Fibroblast of upper back skin (primary cell): ENCODE measurements around the gene SPRED2.
A peak's percentile ranks its signal among the peaks of the same experiment; 100 is the strongest.

ENCODE experiments used
- DNase-seq: peaks from one replicate; pipeline ENCODE4 v3.0.0-alpha.2; 2013

SPRED2 gene

GRCh38 chr2:65300761-65301711 is 131.4 kb downstream of the SPRED2 start:
- DNase-seq, result peak; percentile 96

GRCh38 chr2:65300134-65300760 is 132.2 kb downstream of the SPRED2 start:
- no peak for DNase-seq

- DNase-seq, result peak; percentile 31
These were observed 133.2 kb downstream of the SPRED2 start for GRCh38 chr2:65299246-65299645.

GRCh38 chr2:65298089-65298488 is 134.3 kb downstream of the SPRED2 start:
- DNase-seq, result no peak

- DNase-seq, result no peak
These were observed 134.9 kb downstream of the SPRED2 start for GRCh38 chr2:65297544-65297943.

- no peak for DNase-seq
These were observed 135.4 kb downstream of the SPRED2 start for GRCh38 chr2:65296971-65297370.

- DNase-seq, result no peak
These were observed 137.7 kb downstream of the SPRED2 start for GRCh38 chr2:65294701-65295100.

- DNase-seq, result no peak
These were observed 138.3 kb downstream of the SPRED2 start for GRCh38 chr2:65294136-65294535.

GRCh38 chr2:65293376-65293775 is 139.0 kb downstream of the SPRED2 start:
- no peak for DNase-seq

- DNase-seq, result peak; percentile 45
These were observed 139.9 kb downstream of the SPRED2 start for GRCh38 chr2:65292461-65293011.

- DNase-seq, result no peak
These were observed 140.3 kb downstream of the SPRED2 start for GRCh38 chr2:65292106-65292400.

- peak; percentile 25 for DNase-seq
These were observed 140.9 kb downstream of the SPRED2 start for GRCh38 chr2:65291216-65292105.

GRCh38 chr2:65287364-65287763 is 145.0 kb downstream of the SPRED2 start:
- no peak for DNase-seq

- DNase-seq, result no peak
These were observed 149.8 kb downstream of the SPRED2 start for GRCh38 chr2:65282477-65283053.

GRCh38 chr2:65281627-65282351 is 150.6 kb downstream of the SPRED2 start:
- peak; percentile 69 for DNase-seq

- DNase-seq, result no peak
These were observed 152.6 kb downstream of the SPRED2 start for GRCh38 chr2:65279756-65280155.

GRCh38 chr2:65278531-65278981 is 153.8 kb downstream of the SPRED2 start:
- peak; percentile 69 for DNase-seq

GRCh38 chr2:65277791-65278483 is 154.5 kb downstream of the SPRED2 start:
- peak; percentile 51 for DNase-seq

GRCh38 chr2:65277118-65277517 is 155.3 kb downstream of the SPRED2 start:
- DNase-seq, result no peak

- peak; percentile 67 for DNase-seq
These were observed 155.8 kb downstream of the SPRED2 start for GRCh38 chr2:65276609-65277008.
